ENCODE measurements around the gene APOBEC3H.
"Not testable (repeated sequence)": the region's sequence is repeated elsewhere in the genome, so short reads cannot be mapped to it uniquely, and the experiment has no call there.

Gene APOBEC3H

GRCh38 chr22:39097098-39098020 lies at the start of gene APOBEC3H:
TSS of gene APOBEC3H (plus strand) at chr22:39097244. CDS start at chr22:39100279, 3,035 bp downstream.
- peak; percentile 48 for DNase-seq

- DNase-seq = not testable (repeated sequence)
These were observed 47.6 kb upstream of the APOBEC3H start for GRCh38 chr22:39049486-39049885.

GRCh38 chr22:39051844-39052495 lies 45.1 kb upstream of the APOBEC3H start:
- not testable (repeated sequence) for DNase-seq

DNA sequence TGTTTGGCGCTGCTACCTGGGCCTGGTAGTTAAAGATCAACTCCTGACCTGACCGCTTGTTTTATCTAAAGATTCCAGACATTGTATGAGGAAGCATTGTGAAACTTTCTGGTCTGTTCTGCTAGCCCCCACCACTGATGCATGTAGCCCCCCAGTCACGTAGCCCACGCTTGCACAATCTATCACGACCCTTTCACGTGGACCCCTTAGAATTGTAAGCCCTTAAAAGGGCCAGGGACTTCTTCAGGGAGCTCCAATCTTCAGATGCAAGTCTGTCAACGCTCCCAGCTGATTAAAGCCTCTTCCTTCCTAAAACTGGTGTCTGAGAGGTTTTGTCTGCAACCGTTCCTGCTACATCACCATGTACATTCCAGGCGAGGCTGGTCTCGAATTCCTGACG lies 41.4 kb upstream of the APOBEC3H start:
- DNase-seq = no peak

GRCh38 chr22:39061290-39061689 lies 35.8 kb upstream of the APOBEC3H start:
- DNase-seq = not testable (repeated sequence)

DNA sequence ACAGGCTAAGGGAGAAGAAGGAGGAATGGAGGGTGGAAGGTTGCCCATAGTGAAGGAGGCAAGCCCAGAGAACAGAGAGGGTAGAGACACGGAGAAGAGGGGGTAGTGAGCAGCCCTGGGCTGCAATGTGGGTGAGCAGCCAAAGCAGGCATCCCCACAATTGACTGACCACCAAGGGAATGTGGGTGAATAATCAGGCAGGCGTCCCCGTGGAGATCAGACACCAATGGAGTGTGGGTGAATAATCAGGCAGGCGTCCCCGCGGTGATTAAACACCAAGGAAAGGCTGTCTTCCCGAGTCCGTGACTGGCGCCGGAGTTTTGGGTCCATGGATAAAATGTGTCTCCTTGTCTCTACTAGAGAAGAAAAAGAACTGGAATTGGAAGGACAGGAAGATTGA lies 35.1 kb upstream of the APOBEC3H start:
- not testable (repeated sequence) for DNase-seq

- not testable (repeated sequence) for DNase-seq
These were observed 33.1 kb upstream of the APOBEC3H start for GRCh38 chr22:39063904-39064303.

DNA sequence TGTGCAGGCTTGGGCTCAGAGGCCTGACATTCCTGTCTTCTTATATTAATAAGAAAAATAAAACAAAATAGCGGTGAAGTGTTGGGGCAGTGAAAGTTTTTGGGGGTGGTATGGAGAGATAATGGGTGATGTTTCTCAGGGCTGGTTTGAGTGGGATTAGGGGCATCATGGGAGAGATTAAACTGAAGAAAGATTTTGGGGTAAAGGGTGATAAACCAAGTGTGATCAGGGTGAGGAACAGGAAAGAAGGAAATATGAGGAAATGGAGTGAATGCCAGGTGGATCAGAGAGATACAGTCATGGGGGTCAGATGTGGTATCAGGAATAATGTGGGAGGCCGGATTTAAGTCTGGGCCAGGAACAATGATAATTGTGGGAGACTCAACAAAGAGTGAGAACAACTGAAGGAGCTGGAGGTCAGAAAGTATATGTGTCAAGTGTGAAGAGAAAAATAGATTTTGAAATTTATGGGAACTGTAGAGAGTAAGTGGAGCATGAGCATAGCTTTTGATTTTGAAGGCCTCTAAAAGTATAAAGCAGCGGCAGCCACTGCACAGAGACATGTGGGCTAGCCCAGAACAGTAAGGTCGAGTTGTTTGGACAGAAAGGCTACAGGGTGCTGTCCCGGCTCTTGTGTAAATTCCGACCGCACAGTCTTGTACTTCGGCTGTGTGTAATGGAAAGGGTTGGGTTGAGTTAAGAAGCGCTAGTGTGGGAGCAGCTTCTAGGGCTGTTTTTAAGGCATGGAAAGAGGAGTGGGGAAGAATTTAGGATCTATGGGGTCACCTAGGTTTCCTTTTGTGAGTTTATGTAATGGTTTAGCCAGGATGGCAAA lies 30.4 kb upstream of the APOBEC3H start:
- not testable (repeated sequence) for DNase-seq

DNA sequence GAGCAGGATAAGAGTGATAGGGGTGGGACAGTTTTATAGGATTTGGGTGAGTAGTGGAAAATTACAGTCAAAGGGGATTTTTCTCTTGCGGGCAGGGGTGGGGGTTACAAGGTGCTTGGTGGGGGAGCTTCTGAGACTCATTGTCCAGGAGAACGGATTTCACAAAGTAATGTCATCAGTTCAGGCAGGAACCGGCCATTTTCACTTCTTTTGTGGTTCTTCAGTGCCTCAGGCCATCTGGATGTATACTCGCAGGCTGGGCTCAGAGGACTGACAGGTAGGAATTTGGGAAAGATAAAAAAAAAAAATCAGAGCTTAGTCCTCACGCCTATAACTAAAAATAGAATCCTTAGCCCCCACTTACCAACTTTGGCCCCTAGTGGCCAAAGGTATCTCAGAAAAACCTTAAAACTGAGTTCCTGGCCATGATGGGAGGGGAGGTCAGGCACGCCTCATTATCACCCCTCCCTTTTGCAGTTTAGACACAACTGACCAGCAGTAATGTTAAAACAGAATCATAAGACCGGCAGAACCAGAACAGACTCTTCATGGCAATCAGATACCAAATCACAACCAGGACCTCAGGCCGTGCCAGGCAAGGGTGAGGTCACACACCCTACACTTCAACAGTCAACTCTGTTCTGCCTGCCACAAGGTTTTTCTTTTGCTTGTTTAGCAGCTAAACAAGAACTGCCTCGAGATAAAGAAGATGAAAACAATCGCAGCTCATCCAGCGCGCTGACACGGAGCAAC lies 28.8 kb upstream of the APOBEC3H start:
- no peak for DNase-seq

DNA sequence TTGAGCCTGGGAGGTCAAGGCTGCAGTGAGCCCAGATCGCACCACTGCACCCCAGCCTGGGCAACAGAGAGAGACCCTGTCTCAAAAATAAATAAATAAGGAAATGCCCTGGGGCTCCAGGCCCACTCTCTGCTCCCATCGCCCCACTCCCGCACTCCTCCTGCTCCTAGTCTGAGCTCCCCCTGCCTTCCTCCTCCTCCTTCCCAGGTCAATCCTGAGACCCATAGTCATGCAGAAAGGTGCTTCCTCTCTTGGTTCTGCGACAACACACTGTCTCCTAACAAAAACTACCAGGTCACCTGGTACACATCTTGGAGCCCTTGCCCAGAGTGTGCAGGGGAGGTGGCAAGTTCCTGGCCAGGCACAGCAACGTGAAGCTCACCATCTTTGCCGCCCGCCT lies 26.9 kb upstream of the APOBEC3H start:
- DNase-seq = no peak

DNA sequence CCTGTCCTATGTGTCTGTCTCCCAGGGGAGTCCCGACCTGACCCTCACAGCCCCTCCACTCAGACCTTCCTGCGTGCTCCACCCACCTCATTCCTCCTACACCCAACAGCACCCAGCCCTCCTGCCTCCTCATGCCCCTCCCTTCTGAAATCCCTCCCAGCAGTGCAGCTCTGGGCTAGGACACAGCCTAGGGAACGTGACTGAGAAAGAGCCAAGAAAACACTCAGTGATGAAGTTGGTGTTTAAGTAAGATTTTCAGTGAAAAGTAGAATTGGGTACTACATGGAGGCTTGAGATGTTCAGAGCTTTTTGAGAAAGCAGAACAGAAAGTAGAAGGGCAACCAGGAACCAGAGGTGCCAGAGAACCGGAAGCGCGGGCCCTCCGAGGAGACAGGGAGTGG lies 24.5 kb upstream of the APOBEC3H start:
- not testable (repeated sequence) for DNase-seq

- no peak for DNase-seq
These were observed 23.1 kb upstream of the APOBEC3H start for GRCh38 chr22:39073981-39074380.

DNA sequence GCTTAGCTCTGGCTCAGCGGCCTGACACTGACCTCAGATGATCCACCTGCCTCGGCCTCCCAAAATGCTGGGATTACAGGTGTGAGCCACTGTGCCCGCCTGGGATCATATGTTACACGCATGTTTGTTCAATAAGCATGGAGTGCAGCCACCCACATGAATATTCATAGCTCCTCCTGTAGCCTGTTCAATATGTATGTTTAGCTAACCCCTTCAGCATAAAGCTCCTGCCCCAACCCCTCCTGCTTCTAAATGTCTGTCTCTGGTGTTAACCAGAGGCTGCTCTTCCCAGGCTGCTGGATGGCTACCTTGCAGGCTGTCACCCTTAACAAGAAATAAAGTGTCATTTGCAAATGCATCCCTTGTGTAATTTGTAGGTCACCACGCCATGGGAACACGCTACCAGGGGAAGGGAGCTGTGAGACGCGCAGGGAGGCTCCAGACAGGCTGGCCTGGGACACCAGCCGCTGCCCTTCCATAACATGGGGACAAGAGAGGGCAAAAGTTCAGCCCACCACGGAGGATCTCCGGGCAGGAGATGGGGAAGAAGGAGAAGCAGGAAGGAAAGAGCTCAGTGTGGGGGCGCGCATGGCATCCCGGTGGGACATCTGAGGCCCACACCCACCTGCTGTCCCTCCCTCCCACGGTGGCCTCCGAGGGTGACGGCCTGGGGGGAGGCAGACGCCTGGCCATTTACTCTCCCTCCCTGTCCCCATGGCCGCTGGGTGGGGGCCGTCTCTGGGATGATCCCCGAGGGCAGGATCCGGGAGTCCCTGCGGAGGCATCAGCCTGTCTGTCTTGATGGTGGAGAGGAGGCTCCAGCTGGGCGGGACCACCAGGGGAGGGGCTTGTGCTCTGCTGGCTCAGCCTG lies 20.7 kb upstream of the APOBEC3H start:
- DNase-seq = not testable (repeated sequence)

DNA sequence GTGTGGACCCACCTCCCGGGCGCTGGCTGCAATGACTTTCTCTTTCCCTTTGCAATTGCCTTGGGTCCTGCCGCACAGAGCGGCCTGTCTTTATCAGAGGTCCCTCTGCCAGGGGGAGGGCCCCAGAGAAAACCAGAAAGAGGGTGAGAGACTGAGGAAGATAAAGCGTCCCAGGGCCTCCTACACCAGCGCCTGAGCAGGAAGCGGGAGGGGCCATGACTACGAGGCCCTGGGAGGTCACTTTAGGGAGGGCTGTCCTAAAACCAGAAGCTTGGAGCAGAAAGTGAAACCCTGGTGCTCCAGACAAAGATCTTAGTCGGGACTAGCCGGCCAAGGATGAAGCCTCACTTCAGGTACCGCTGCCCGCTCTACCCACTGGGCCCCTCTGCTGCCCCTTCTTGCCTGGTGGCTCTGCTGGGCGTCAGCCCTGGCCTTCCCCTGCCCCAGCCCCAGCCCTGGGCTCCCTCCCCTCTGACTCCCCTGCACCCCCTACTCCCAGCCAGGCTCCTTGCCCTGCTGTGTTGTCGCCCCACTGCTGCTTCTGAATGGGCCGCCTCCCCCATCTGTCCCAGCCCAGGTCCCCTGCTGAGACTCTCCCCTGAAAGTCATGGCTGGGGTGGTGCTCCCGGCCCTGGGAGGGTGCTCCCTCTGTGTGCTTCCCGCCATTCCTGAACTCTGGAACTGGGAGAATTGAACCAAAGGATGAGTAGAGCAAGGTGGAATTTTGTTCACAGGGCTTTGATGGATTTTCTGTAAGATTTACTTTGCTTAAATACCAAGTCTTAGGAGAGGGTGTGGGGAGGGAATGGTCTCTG lies 19.8 kb upstream of the APOBEC3H start, which contains the start of gene APOBEC3G:
Gene APOBEC3G (plus strand): TSS at position 250 of the 815 bp plus-strand sequence. CDS start 87 bp downstream, at position 337.
- peak; percentile 59 for DNase-seq

- not testable (repeated sequence) for DNase-seq
These were observed 19.1 kb upstream of the APOBEC3H start for GRCh38 chr22:39077912-39078311.

DNA sequence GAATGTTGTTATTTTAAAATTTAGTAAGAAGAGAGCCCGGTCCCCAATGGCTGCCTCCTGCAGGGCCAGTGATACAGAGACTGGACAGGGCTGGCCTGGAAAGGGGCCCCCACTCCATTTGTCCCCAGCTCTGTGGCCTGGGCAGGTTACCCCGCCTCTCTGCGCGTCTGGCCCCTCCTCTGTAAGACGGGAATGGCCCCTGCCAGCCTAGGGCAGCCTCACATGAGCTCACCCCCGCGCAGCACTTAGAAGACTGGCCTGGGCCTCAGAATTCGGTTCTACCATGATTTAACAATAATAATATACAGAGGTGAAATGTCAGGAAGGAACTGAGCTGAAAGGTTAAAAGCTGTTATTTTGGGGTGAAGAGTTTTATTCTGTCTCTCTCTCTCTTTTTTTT lies 18.7 kb upstream of the APOBEC3H start:
- no peak for DNase-seq

GRCh38 chr22:39079054-39079637 lies 17.9 kb upstream of the APOBEC3H start:
- not testable (repeated sequence) for DNase-seq

DNA sequence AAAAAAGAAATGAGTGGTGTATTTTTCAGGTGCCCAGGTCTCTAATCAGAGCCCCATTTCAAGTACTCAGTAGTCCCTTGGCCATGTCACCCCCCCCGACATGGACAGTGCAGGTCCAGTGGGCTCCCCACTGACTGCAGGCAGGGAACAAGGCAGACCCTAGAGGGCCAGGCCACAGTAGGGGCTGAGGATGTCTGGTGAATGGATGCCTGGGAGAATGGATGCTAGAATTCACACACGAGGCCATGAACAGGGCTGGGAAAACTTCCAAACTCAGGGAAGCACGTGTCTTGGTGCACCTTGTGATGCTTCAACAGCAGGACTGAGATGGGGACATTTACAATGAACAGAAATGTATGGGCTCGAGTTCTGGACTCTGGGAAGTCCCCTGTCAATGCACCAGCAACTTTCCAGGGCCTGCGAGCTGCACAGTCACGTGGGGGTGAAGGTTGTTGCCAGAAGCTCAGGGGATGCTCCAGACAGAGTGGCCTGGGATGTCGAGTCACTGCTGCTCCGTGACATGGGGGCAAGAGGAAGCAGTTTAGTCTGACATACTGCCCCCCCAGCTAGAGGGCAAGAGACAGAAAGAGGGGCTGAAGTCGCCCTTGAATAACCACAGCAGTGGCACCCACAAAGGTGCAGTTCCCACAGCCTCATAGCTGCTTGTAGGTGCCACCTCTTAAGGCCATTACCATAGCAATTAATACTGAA lies 16.8 kb upstream of the APOBEC3H start:
- DNase-seq = no peak

DNA sequence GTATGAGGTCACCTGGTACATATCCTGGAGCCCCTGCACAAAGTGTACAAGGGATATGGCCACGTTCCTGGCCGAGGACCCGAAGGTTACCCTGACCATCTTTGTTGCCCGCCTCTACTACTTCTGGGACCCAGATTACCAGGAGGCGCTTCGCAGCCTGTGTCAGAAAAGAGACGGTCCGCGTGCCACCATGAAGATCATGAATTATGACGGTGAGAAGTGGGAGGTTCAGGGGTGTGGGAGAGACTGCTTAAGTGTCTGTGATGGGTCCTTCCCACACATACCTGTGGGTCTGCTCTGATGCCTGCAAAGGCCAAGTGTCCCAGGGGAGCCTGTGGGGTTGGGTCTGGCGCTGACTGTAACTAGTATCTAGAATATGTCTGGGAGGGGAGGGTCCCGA lies 16.0 kb upstream of the APOBEC3H start:
- DNase-seq = no peak

Measured in activated CD8-positive, alpha-beta memory T cell treated with anti-CD3 and anti-CD28 coated beads, Interleukin-2, amount 50 U/mL, for 4 hours (primary cell).